Fibroblast of lung (primary cell): Measurements from ENCODE around the gene CASKIN1. TPM values are rescaled to one million over a fixed set of nuclear protein-coding genes. Genes with fewer than 3 reads are reported as not detected.

Experiments
- DNase-seq, 2 donors: peaks; one replicate each; pipeline versions ENCODE4 v3.0.0 to v3.0.0-alpha.2; 2010; ENCODE audit warnings: low read depth in 2 of 2
- H2AFZ ChIP-seq: 2 replicates; pipeline ENCODE4 v1.5.1; 2012; ENCODE audit warnings: low read length, control low read depth, inconsistent platforms
- H3K27ac ChIP-seq: 2 replicates; pipeline ENCODE4 v1.5.1; 2011; ENCODE audit warnings: low read length, control low read depth; ENCODE audit not compliant: insufficient read depth
- H3K27me3 ChIP-seq: 2 replicates; pipeline ENCODE4 v1.5.1; 2011; ENCODE audit warnings: mild to moderate bottlenecking, low read length; ENCODE audit not compliant: control insufficient read depth, insufficient read depth
- H3K36me3 ChIP-seq: 2 replicates; pipeline ENCODE4 v1.5.1; 2011; ENCODE audit warnings: low read length; ENCODE audit not compliant: control insufficient read depth, insufficient read depth
- H3K4me1 ChIP-seq: 2 replicates; pipeline ENCODE4 v1.5.1; 2011; ENCODE audit warnings: low read length; ENCODE audit not compliant: control insufficient read depth, insufficient read depth; ENCODE audit errors: extremely low read depth
- H3K4me2 ChIP-seq: 2 replicates; pipeline ENCODE4 v1.5.1; 2011; ENCODE audit warnings: low read length, control low read depth; ENCODE audit not compliant: insufficient read depth; ENCODE audit errors: extremely low read depth
- H3K4me3 ChIP-seq, 4 experiments: fragments of 200-600 bp in 1 of 4; sonication (generic) in 1 of 4; replicated peaks in 1 of 4; 2 replicates each; pipeline ENCODE4 v1.5.1; 2011 to 2016; ENCODE audit warnings: low read length in 4 of 4, low read depth in 3 of 4, mild to moderate bottlenecking in 3 of 4, control low read depth in 2 of 4, inconsistent platforms in 1 of 4, mixed read lengths in 1 of 4; ENCODE audit not compliant: insufficient read depth in 1 of 4; ENCODE audit errors: control extremely low read depth in 1 of 4
- H3K79me2 ChIP-seq: 2 replicates; pipeline ENCODE4 v1.5.1; 2012; ENCODE audit warnings: mild to moderate bottlenecking, low read length, inconsistent platforms; ENCODE audit not compliant: control insufficient read depth, insufficient read depth
- H3K9ac ChIP-seq: 2 replicates; pipeline ENCODE4 v1.5.1; 2011; ENCODE audit warnings: mild to moderate bottlenecking, low read length, control low read depth; ENCODE audit not compliant: insufficient read depth
- H3K9me3 ChIP-seq: 2 replicates; pipeline ENCODE4 v1.5.1; 2012; ENCODE audit warnings: low read depth, low read length; ENCODE audit not compliant: control insufficient read depth, insufficient read depth
- H4K20me1 ChIP-seq: 2 replicates; pipeline ENCODE4 v1.5.1; 2011; ENCODE audit warnings: low read length; ENCODE audit not compliant: control insufficient read depth, insufficient read depth; ENCODE audit errors: extremely low read depth
- CTCF ChIP-seq, 2 donors: IDR thresholded peaks in 1 of 2; conservative IDR thresholded peaks in 1 of 2; 1 replicate in 1 of 2; 2 replicates in 1 of 2; pipeline ENCODE4 v1.5.1; 2011 to 2012; ENCODE audit warnings: low read length in 2 of 2, control low read depth in 1 of 2, inconsistent platforms in 1 of 2, low read depth in 1 of 2, mild to moderate bottlenecking in 1 of 2
- EZH2 ChIP-seq: IDR thresholded peaks from 2 replicates; pipeline ENCODE4 v1.5.1; 2012; ENCODE audit warnings: low read length, control low read depth, mild to moderate bottlenecking; ENCODE audit errors: missing control alignments
- polyA plus RNA-seq, 2 donors: library from polyadenylated mRNA; depleted of rRNA in 1 of 2; stranded (reverse) in 1 of 2; unstranded in 1 of 2; fragments of >200 nt; gene quantifications; 2 replicates each; pipeline ENCODE4 v1.2.1, GENCODE V29; 2011 to 2012; ENCODE audit warnings: missing spikeins in 1 of 2
- total RNA-seq: library from RNA; depleted of rRNA; stranded (reverse); fragments of >200 nt; gene quantifications from 2 replicates; pipeline ENCODE4 v1.2.1, GENCODE V29; 2014

Gene CASKIN1
- total and polyA plus RNA-seq, 2 donors (not counting 1 experiment from before 2014, with no cell fraction given) = 0.01 to 0.17 TPM

GRCh38 chr16:2176047-2176446 is 20.4 kb downstream of the CASKIN1 start:
- Histone ChIP-seq H3K79me2 (no peaks in the 10 kb centered on the region), H3K36me3 (peaks cover 40% of the 10 kb centered on the region), H2AFZ (no peak overlapping the region), H3K4me3 (no peak overlapping the region), H3K4me1 (no peaks in the 10 kb centered on the region), H3K9me3 (no peaks in the 10 kb centered on the region), H3K27me3 (no peaks in the 10 kb centered on the region), H3K4me2 (no peak overlapping the region), H3K9ac (no peak overlapping the region), H3K27ac (no peak overlapping the region), H4K20me1 (no peaks in the 10 kb centered on the region)
- TF ChIP-seq CTCF (conservative IDR thresholded peaks at IDR 0.05 in 1 of 2, IDR thresholded peaks at IDR 0.05 in 1 of 2; ENCODE audit: low read depth in 1 of 2, low read length in 2 of 2) = no peak
- no peak for TF ChIP-seq EZH2
- DNase-seq = no peak

- no peak for TF ChIP-seq CTCF (conservative IDR thresholded peaks at IDR 0.05 in 1 of 2, IDR thresholded peaks at IDR 0.05 in 1 of 2; ENCODE audit: low read depth in 1 of 2, low read length in 2 of 2)
- TF ChIP-seq EZH2 = no peak
- peaks cover 43% of the 10 kb centered on the region for H3K36me3 ChIP-seq
- no peak for DNase-seq
These were observed 21.0 kb downstream of the CASKIN1 start for GRCh38 chr16:2175454-2175853.

GRCh38 chr16:2174396-2175131 is 21.8 kb downstream of the CASKIN1 start:
- Histone ChIP-seq H3K9me3 (no peaks in the 10 kb centered on the region), H2AFZ (no peak overlapping the region), H3K4me1 (no peaks in the 10 kb centered on the region), H3K27me3 (no peaks in the 10 kb centered on the region), H3K4me2 (no peak overlapping the region), H3K79me2 (no peaks in the 10 kb centered on the region), H4K20me1 (no peaks in the 10 kb centered on the region), H3K4me3 (no peak overlapping the region), H3K27ac (no peak overlapping the region), H3K9ac (no peak overlapping the region), H3K36me3 (peaks cover 48% of the 10 kb centered on the region)
- TF ChIP-seq CTCF (conservative IDR thresholded peaks at IDR 0.05 in 1 of 2, IDR thresholded peaks at IDR 0.05 in 1 of 2; ENCODE audit: low read depth in 1 of 2, low read length in 2 of 2) (no peak), EZH2 (no peak)
- DNase-seq = no peak

More at GRCh38 chr16:2175454-2175853, 21.0 kb downstream of the CASKIN1 start:
- Histone ChIP-seq H3K4me2 (no peak overlapping the region), H3K4me1 (no peaks in the 10 kb centered on the region), H3K9me3 (no peaks in the 10 kb centered on the region), H3K27me3 (no peaks in the 10 kb centered on the region), H2AFZ (no peak overlapping the region), H3K9ac (no peak overlapping the region), H3K4me3 (no peak overlapping the region), H4K20me1 (no peaks in the 10 kb centered on the region), H3K27ac (no peak overlapping the region), H3K79me2 (no peaks in the 10 kb centered on the region)
